Stimulated activated CD4-positive, alpha-beta T cell treated with anti-CD3 and anti-CD28 coated beads, Interleukin-4, amount 100 ng/mL, for 24 hours (primary cell): ENCODE measurements around the gene ARRDC3.
"Not testable (repeated sequence)": the region's sequence is repeated elsewhere in the genome, so short reads cannot be mapped to it uniquely, and the experiment has no call there.

Experiments
- DNase-seq: peaks from one replicate; pipeline ENCODE4 v3.0.0-alpha.2; 2020

ARRDC3 gene, protein sequence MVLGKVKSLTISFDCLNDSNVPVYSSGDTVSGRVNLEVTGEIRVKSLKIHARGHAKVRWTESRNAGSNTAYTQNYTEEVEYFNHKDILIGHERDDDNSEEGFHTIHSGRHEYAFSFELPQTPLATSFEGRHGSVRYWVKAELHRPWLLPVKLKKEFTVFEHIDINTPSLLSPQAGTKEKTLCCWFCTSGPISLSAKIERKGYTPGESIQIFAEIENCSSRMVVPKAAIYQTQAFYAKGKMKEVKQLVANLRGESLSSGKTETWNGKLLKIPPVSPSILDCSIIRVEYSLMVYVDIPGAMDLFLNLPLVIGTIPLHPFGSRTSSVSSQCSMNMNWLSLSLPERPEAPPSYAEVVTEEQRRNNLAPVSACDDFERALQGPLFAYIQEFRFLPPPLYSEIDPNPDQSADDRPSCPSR

DNA sequence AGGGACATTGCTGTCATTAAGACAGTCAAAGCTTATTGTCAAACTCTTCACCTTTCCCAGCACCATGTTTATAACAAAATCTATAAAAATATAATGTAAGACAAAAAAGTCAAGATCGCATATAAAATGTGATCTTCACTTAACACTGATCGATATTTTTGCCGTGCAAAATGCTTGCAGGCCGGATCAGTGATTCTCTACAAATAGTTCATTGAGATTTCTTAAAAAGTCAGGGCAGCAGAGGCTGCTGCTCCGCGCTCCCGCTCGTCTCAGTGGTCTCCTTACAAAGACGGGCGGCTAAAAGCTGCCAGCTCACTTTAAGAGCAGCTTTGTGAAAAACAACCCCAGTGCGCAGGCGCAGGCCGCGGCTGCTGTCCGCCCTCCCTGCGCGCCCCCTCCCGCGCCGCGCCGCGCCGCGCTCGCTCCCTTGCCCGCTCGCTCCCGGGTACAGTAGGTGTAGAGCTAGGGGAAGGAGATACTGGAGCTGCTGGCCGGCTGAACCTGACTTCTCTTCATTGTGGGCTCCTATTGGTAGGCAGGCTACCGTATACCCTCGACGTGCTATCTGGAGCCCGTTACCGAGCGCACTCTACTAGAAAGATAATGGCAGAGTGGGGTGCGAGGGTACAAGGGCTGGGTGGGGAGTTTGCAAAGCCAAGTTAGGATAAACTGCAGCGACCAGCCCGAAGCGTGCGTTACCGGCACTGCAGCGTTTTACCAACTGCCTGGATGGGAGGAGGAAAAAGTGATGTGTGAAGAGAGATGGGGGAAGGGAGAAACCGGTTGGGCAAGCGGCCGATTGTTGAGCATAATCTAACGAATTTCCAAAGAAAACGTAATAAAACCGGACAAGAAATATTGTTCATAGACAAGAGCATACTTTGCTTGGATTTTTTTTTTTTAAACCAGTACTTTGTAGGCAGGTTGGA, at the start of gene ARRDC3:
TSS of gene ARRDC3 (minus strand) at position 291 of the 929 bp plus-strand sequence. CDS start at position 66, 225 bp downstream.
- peak; percentile 95 for DNase-seq

DNA sequence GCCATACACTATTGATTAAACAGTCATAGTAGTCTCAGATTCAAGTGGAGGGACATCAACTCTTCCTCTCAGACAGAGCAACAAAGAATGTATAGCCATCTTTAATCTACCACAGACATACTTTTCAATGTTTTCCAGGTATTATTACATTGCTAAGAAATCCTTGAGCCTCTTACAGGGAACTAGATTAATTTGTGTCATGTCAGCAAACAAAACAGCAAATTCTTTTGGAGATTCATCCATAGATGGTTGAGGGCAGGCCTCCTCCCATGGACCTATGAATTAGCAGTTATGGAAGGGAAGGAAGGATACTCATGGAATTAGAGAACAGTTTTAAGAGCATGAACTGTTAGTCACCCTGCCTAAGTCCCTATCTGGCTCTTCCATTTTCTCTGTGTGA, 47.8 kb upstream of the ARRDC3 start:
- DNase-seq, result no peak

DNA sequence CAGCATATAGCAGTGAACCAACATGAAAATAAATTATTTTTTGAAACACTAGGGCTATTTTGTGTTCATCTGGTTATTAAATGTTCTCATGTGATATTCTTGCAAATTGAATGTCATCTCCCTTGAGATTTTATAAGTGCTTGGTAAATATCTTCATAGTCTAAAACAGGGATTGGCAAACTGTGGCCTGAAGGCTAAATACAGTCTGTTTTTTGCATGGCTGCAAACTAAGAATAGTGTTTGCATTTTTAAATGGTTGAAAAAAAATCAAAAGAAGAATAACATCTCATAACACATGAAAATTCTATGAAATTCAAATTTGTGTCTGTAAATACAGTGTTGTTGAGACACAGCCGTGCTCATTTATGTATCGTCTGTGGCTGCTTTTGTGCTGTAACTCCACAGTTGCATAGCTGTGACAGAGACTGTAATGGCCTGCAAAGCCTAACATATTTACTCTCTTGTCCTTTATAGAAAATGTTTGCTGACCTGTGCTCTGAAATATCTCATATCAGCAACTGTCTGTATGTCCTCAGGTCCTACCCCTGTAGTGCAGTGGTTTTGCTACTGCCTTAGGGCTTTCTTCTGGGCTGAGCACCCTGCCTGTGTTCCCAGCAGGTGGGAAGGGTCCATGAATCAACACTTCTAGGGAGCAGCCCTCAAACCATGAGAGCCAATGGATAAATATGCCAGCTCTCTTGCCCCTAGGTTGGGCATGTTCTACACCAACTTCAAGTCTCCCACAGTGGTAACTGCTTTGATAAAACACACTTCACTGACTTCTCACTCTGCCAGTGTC, 41.7 kb upstream of the ARRDC3 start:
- DNase-seq, result no peak

DNA sequence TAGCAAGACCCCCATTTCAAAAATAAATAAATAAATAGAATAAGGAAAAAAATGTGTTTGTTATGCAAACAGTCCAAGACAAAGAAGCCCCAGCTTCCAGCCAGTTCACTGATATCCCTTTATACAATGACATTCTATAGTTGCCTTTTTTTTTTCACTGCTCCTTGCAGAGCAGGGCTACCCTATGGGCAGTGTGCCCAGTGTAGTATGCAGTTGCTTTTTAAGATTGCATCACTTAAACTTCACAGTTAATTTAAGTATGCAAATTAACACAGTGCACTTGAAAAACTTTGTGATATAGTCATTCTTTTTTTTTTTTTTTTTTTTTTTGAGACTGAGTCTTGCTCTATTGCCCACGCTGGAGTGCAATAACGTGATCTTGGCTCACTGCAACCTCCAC, 40.8 kb upstream of the ARRDC3 start:
- DNase-seq, result no peak

DNA sequence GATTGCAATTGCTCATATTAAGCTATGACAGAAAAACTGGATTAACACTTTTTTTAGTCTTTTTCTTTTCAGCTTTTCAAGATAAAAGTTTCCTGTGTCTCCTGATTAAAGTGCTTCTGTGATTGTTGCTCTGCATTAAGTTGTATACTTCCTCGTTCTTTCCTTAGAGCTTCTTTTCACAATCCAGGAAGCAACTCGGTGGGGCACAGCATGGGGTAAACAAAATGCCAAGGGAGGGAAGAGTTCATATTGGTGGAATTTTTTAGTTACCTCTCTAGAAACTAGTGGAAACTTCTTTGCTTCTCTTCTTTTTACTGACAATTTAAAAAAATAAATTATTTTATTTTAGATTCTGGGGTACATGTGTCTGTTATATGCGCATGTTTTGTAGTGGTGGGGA, 37.8 kb upstream of the ARRDC3 start:
- no peak for DNase-seq

DNA sequence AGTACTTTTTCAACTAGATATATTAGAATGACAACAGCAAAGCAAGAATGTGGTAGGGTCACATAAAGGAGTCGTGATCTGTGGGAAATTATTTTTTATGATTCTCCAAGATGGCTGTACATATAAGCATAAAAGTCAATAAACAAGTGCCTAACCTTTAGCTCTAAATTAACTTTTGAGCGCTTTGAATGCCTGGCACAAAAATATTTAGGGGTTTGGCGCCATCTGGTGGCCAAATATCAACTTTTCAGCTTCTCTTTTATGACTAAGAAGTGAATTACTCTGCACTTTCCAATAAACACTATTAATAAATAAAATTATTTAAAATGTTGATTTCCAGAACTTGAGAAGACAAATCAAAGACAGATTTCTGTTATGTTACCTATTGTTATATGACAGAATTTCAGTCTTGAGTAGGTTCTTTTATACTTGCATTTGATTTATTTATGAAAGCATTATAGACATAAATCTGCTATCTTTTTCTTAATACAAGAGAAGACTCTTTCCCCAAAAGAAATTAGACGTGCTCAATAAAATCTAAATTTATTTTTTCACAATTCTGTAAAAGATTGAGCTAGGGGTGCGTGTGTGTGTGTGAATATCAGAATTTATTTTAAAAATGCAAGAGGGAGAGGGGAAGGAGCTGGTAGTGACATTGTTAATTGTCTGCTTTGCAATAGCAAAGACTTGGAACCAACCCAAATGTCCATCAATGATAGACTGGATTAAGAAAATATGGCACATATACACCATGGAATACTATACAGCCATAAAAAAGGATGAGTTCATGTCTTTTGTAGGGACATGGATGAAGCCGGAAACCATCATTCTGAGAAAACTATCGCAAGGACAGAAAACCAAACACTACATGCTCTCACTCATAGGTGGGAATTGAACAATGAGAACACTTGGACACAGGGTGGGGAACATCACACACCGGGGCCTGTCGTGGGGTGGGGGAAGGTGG, 36.7 kb upstream of the ARRDC3 start:
- DNase-seq, result peak; percentile 80

DNA sequence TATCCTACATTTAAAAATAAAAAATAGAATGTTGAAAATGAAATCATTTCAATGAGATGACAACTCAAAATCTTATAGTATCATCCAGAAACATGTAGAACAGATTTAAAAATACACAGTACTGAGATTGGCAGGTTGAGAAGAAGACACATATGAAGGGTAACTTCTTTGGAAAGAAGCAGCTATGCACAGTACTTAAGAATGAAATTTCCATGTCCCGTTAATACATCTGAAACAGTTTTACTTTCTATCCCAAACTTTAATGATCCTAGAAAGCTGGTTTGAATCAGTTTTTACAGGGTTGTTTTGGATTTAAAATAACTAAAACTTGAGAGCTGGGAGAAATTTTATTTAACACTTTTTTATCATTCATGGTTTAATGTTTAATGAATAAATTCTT, 36.0 kb upstream of the ARRDC3 start:
- no peak for DNase-seq

DNA sequence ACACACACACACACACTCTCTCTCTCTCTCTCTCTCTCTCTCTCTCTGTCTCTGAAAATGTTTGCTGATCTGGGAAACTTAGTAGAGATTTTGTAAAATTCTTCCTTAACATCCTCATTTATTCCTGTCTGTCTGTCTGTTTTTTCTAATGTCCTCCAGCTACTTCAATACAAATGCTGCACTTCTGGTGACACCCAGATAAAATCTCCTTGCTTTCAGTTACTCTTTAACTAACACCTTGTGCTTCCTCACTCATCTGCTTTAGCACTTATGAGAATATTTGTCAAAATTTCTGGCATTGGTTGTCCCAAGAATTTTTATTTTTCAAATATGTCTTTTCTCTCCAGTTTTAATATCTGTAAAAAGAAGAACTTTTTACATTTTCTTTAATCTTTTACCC, 35.0 kb upstream of the ARRDC3 start:
- no peak for DNase-seq

DNA sequence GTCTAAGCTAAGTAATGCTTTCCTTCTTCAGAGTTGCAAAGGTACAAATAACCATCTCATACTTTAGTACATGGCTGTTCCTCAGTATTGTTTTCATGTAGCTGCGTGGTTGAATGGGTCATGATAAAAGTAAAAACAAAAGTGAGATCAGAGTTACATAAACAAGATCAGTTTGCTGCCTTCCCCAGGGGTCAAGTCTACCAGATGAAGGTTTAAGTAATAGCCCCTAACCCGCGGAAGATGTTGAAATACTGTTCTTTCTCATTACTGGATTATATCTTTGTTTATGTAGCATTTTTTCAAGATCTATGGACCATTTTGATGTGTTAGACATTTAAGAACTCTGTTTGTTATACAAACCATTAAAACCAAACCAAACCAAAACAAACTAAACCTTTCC, 34.1 kb upstream of the ARRDC3 start:
- DNase-seq, result no peak

DNA sequence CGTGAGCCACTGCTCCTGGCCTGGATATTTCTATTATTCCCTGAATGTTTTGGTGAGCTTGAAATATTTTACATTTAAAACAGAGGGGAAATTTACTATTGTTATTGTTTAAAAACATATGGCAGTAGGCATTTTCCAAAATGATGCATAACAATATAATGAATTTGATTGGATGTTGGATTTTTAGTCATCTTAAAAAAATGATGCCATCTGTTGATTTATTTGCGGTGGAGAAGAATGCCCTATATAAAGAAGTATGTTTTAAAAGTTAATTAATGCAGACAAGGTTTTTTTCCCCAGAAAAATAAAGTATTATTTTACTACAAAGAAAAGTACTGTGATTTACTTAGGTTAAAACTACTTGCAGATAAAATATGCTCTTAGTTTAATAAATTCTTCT, 33.4 kb upstream of the ARRDC3 start:
- DNase-seq, result no peak

DNA sequence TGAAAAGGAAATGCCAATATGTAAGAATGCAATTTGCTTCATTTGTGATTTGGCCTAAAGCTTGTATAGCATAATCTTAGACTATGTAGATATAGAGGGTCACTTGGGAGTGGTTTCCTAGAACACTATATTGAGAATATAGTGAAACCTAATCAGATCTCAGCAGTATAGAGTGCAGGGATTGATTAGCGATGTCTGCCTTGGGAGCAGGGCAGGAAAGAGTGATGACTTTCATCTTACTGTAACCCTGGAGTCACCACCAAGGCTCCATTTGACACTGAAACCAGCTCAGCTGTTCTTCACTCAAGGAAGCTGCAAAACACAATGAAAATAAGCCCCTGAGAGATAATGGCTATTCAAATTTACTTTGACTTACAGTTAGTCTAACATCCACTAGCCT, 26.2 kb upstream of the ARRDC3 start:
- DNase-seq, result no peak

DNA sequence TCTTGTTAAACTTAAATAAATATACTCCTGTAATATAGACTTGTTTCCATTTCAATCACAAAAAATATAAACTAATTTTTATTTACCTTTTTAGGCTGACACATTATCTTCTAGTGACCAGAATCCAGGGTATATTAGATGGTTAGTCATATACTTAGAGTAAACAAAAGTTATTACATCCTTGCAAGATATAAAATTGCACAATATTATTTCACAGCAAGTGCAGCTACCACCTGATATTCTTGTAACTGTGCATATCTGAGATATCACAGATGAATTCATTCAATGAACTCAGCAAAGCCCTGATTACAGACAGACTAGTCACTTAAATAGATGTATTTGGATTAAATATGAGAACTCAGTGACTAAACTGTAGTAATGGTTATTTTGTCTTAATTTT, 25.6 kb upstream of the ARRDC3 start:
- DNase-seq, result no peak

DNA sequence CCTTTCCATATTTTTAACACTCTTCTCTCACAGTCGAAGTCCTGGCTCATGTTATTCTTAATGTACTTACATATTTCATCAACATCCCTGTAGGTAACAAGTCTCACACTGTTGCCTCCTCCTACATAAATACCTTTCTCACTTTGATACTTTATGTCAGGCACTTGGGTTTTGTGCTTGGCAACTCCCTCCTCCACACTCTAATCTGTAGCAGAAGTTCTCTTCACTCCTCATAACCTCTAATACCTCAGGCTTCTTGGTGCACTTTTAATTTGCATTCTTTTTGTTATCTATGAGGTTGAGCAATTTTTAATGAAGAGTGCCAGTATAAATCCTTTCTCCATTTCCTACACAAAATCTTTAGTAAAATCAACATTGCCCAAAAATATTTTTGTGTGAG, 24.1 kb upstream of the ARRDC3 start:
- no peak for DNase-seq

DNA sequence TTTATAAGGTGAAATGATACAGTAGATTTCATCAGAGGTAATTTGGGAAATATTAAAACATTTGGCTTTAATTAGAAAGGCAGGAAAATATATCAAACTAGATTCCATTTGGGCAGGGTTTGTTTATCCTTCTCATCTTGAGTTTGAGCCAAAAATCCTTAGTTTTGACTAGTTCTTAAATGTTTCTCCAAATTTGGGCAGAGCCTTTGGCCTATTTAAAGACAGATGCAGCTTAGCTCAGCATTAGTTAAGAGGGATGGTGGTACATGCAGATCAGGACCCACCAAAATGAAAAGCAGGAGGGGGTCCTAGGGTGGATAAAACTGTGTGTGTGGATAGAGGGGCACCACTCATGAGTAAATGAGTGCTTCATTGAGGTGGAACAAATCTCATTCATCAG, 20.3 kb upstream of the ARRDC3 start:
- no peak for DNase-seq

DNA sequence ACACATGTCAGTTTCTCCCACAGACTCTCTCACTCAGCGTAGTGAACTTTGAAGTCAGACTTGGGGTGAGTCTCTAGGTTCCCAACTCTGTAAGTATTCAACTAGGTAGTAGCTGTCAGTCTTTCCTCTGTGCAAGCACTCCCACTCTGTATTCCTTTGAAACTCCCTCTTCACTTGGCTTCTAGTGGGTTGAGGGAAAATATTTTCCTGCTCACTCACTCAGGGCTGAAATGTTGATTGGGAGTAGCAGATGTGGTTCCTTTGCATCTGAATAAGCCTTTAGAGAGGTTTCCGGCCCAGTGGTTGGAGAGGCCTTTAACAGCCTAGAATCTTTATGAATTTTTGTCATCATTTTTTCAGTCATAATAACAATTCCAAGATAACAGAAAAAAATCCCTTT, 18.1 kb upstream of the ARRDC3 start:
- DNase-seq, result no peak

DNA sequence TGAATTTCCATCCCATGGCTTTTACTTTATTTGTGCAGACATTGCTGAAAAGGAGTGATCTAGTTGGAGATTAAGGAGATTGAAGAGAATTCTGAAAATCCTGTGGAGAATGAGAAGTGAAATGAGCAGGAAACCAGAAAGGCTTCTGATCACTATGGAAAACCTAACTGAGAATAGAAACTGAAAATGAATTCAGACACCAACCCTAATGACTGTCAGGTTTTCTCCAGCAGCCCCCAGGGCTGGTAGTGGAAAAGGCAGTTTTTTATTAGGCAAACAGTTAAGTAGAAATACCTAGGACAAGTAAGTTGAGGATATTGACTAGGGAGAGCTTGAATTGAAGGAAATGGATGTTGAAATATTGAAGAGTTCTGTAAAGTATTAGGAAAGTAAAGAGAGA, 14.7 kb upstream of the ARRDC3 start:
- no peak for DNase-seq

DNA sequence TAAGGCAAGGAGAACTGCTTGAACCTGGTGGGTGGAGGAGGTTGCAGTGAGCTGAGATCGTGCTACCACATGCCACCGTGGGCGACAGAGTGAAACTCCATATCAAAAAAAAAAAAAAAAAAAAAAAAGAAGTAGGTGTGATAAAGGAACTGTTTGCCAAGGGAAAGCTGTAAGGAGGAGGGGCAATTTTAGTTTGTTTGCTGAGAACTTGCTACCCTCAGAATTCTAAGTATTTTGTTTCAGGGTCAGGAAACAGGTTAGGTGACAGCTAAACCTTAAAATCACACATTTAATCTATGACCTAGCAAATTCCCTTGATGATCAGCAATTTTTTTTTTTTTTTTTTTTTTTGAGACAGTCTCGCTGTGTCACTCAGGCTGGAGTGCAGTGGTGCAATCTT, 7.2 kb upstream of the ARRDC3 start:
- no peak for DNase-seq

DNA sequence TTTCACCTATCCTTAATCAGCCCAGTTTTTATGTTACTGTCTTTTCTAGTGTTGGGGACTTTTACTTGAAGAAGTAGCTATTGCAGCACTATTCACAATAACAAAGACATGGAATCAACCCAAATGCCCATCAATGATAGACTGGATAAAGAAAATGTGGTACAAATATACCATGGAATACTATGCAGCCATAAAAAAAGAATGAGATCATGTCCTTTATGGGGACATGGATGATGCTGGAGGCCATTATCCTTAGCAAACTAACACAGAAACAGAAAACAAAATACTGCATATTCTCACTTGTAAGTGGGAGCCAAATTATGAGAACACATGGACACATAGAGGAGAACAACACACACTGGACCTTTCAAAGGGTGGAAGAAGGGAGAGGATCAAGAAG, 6.4 kb upstream of the ARRDC3 start:
- DNase-seq, result not testable (repeated sequence)

DNA sequence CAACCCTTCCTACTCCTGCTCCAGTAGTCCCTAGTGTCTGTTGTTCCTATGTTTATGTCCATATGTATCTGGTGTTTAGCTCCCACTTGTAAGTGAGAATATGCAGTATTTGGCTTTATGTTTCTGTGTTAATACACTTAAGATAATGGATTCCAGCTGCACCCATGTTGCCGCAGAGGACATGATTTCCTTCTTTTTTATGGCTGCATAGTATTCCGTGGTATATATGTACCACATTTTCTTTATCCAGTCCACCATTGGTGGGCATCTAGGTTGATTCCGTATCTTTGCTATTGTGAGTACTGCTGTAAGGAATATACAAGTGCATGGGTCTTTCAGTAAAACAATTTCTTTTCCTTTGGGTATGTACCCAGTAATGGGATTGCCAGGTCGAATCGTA, 5.2 kb upstream of the ARRDC3 start:
- no peak for DNase-seq

DNA sequence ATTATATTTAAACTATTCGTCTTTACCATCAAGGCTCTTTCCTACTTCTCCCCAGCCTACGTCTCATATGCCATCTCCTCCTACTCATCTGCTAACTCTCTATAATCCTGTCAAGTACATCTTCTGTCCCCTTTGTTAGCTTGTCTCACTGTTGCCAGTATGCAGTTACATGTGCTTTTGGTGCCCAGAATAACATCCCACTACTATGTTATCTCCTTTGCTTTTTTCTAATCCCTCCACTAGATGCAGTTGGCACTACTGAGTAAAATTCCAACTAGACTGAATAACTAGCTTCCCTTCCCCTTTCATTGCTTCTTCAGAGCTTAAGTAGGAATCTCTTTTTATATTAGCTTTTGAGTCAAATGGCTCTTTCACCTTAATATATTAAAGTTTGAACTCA, 3.0 kb upstream of the ARRDC3 start:
- DNase-seq, result no peak

DNA sequence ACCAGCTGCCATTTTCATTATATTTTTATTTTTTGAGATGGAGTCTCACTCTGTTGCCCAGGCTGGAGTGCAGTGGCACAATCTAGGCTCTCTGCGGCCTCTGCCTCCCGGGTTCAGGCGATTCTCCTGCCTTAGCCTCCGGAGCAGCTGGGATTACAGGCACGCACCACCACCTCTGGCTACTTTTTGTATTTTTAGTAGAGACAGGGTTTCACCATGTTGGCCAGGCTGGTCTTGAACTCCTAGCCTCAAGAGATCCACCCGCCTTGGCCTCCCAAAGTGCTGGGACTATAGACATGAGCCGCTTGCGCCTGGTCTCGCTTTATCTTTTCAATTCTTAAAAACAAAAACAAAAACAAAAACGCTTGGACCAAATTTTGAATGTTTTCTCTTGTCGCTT, 2.5 kb upstream of the ARRDC3 start:
- not testable (repeated sequence) for DNase-seq
